Measurements from ENCODE around the gene CEP41. TPM values are rescaled to one million over a fixed set of nuclear protein-coding genes. Genes with fewer than 3 reads are reported as not detected.
"Not testable (repeated sequence)": the region's sequence is repeated elsewhere in the genome, so short reads cannot be mapped to it uniquely, and the experiment has no call there.

Gene CEP41
- polyA plus RNA-seq, 1 donor: 16.6 TPM

GRCh38 chr7:130386876-130387275 lies 53.9 kb downstream of the CEP41 start:
- no peak for DNase-seq

GRCh38 chr7:130385600-130386066 lies 55.2 kb downstream of the CEP41 start:
- DNase-seq: no peak

GRCh38 chr7:130384841-130385599 lies 55.8 kb downstream of the CEP41 start:
- DNase-seq: no peak

- no peak for DNase-seq
Measured at GRCh38 chr7:130384371-130384801, 56.4 kb downstream of the CEP41 start.

- no peak for DNase-seq
Measured at GRCh38 chr7:130383187-130383980, 57.4 kb downstream of the CEP41 start.

GRCh38 chr7:130381468-130382312 lies 59.1 kb downstream of the CEP41 start:
- DNase-seq: no peak

GRCh38 chr7:130380861-130381455 lies 59.9 kb downstream of the CEP41 start:
- DNase-seq: no peak

- no peak for DNase-seq
Measured at GRCh38 chr7:130379921-130380860, 60.6 kb downstream of the CEP41 start, which contains the start of gene CPA1. TSS of gene CPA1 (plus strand) at chr7:130380494. CDS start at chr7:130380521, 27 bp downstream.

- DNase-seq: no peak
Measured at GRCh38 chr7:130379532-130379920, 61.3 kb downstream of the CEP41 start.

- DNase-seq: no peak
Measured at GRCh38 chr7:130379019-130379418, 61.8 kb downstream of the CEP41 start.

- no peak for DNase-seq
Measured at GRCh38 chr7:130377178-130377577, 63.6 kb downstream of the CEP41 start.

GRCh38 chr7:130376461-130376860 lies 64.4 kb downstream of the CEP41 start:
- DNase-seq: not testable (repeated sequence)

- no peak for DNase-seq
Measured at GRCh38 chr7:130374507-130374906, 66.3 kb downstream of the CEP41 start.

GRCh38 chr7:130372402-130373165 lies 68.2 kb downstream of the CEP41 start:
- no peak for DNase-seq

GRCh38 chr7:130371046-130371445 lies 69.8 kb downstream of the CEP41 start:
- no peak for DNase-seq

- DNase-seq: no peak
Measured at GRCh38 chr7:130369831-130370550, 70.8 kb downstream of the CEP41 start.

GRCh38 chr7:130369110-130369711 lies 71.6 kb downstream of the CEP41 start:
- DNase-seq: no peak

GRCh38 chr7:130367836-130368746 lies 72.7 kb downstream of the CEP41 start:
- DNase-seq: no peak

Measured in hindlimb muscle (tissue), 1 donor.